Fibroblast of villous mesenchyme (primary cell): ENCODE results near the gene ULK2. TPM values are rescaled to one million over a fixed set of nuclear protein-coding genes. Genes with fewer than 3 reads are reported as not detected.

Source experiments
- DNase-seq: peaks from one replicate; pipeline ENCODE4 v3.0.0-alpha.2; 2010; ENCODE audit warnings: low read depth
- H3K4me3 ChIP-seq: 2 replicates; pipeline ENCODE4 v1.5.1; 2011; ENCODE audit warnings: low read depth, mild to moderate bottlenecking, low read length
- total RNA-seq: library from RNA; depleted of rRNA; stranded (reverse); fragments of >200 nt; gene quantifications from 2 replicates; pipeline ENCODE4 v1.2.3, GENCODE V29; 2012
- TF ChIP-seq, protein P1 (sequence below): IDR thresholded peaks from 2 replicates; pipeline ENCODE4 v1.5.1; 2012; ENCODE audit warnings: low read depth, mild to moderate bottlenecking, low read length; ENCODE audit not compliant: insufficient read depth

Gene ULK2
- total RNA-seq, 1 donor, result 16.8 TPM

DNA sequence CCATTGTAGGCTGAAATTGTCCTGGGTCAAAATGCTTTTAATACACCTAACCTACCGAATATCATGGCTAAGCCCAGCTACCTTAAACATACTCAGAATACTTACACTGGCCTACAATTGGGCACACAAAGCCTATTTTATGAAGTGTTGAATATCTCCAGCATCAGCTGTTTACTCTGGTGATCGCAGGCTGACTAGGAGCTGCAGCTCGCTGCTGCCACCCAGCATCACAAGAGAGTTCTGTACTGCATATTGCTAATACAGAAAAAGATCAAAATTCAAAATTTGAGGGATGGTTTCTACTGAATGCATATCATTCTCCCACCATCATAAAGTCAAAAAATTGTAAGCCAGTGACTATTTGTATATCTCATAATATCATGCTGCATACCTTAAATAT lies 55.3 kb downstream of the ULK2 start:
- TF ChIP-seq, protein P1, sequence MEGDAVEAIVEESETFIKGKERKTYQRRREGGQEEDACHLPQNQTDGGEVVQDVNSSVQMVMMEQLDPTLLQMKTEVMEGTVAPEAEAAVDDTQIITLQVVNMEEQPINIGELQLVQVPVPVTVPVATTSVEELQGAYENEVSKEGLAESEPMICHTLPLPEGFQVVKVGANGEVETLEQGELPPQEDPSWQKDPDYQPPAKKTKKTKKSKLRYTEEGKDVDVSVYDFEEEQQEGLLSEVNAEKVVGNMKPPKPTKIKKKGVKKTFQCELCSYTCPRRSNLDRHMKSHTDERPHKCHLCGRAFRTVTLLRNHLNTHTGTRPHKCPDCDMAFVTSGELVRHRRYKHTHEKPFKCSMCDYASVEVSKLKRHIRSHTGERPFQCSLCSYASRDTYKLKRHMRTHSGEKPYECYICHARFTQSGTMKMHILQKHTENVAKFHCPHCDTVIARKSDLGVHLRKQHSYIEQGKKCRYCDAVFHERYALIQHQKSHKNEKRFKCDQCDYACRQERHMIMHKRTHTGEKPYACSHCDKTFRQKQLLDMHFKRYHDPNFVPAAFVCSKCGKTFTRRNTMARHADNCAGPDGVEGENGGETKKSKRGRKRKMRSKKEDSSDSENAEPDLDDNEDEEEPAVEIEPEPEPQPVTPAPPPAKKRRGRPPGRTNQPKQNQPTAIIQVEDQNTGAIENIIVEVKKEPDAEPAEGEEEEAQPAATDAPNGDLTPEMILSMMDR, result peak; percentile 49
- no peak overlapping the region for H3K4me3 ChIP-seq
- peak; percentile 26 for DNase-seq

DNA sequence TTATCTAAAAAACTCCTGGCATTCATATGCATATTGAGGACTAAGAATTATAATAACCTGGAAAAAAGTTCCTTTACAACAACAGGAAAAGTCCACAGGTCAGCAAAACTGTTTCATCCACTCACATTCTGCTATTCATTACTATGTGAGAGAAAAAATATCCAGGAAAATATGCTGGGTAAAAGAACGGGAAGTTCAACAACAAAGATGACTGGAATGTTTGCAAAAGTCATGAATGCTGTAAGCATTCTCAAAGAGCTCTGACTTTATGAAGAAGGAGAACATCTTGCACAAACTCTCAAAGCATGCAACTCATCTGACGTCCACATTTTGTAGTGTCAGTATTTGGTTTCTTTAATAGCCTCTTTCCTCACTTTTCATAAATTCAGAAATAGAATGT lies 62.7 kb downstream of the ULK2 start:
- H3K4me3 ChIP-seq, result no peak overlapping the region
- peak; percentile 88 for DNase-seq
- TF ChIP-seq, protein P1, result no peak

DNA sequence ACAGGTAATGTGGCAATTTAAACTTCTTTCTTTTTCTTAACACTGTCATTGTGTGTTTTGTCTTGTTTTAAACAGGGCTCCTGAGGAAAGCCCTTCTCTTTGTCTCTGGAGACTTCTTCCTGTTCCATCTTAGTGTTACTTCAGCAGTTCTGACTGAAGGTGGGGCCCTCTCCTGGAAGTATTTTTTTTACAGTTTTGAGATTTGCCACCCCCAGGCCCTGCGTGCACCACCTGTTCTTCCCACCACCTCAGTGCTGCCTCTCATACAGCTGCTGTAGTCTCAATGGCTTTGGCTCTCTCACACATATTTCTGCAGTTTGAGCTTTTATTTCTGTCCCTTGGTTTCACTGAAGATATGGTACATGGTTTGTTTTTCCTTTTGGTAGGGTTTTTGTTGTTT lies 67.2 kb downstream of the ULK2 start:
- no peak overlapping the region for H3K4me3 ChIP-seq
- TF ChIP-seq, protein P1, result no peak
- DNase-seq, result no peak

DNA sequence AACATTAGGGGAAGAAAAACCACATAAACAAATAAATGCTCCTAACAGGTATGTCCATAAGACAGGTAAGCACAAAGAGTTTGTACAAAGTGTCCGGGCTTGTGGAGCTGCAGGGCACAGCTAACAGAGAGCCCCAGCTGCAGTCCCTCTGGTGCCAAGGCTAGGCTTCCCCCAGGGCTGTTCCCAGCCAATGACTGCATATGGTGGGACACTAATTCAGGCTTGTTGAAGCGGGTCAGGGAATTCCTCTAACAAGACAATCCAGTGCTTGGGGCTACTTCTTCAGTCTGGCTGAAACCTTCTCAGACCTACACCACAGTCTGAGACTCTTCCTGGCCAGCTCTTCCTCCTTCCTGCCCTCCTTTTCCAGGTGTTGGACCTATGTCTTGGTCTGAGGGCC lies 67.9 kb downstream of the ULK2 start:
- H3K4me3 ChIP-seq, result no peak overlapping the region
- TF ChIP-seq, protein P1, result no peak
- no peak for DNase-seq

DNA sequence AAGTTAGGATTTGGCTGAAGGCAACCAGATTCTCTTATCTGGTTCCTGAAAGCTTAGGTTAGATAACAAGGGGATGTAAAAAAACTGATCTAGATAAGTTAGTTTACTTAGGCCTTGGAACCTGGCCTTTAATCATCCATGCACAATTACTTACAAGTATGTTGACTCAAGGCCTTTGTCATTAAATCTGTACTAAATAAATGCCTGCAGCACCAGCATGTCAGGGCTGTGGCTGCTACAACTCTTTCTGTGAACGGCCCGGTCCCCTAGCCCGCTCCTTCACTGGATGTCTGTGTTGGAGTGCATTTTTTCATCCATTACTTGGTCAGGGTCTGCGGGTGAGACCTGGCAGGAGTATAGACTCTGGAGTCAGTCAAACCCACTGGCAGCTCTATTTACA lies 71.3 kb downstream of the ULK2 start:
- no peak for DNase-seq
- TF ChIP-seq, protein P1, result no peak
- no peak overlapping the region for H3K4me3 ChIP-seq

DNA sequence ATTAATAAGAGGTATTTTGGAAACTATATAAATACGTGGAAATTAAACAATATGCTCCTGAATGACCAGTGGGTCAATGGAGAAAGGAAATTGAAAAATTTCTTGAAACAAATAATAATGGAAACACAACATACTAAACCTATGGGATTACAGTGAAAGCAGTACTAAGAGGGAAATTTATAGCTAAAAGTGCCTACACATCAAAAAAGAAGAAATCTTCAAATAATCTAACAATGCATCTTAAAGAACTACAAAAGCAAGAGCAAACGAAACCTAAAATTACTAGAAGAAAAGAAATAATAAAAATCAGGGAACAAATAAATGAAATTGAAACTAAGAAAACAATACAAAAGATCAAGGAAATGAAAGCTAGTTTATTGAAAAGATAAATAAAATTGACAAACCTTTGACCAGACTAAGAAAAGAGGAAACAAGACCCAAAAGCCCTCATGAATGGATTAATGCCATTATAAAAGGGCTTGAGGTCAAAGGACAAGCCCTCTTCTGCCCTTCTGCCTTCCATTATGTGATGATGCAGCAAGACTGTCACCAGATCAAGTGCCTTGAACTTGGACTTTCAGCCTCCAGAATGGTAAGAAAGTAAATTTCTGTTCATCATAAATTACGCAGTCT lies 75.7 kb downstream of the ULK2 start:
- no peak overlapping the region for H3K4me3 ChIP-seq
- no peak for DNase-seq
- TF ChIP-seq, protein P1, result no peak
